Measurements from ENCODE around the gene N4BP2.

Gene N4BP2

DNA sequence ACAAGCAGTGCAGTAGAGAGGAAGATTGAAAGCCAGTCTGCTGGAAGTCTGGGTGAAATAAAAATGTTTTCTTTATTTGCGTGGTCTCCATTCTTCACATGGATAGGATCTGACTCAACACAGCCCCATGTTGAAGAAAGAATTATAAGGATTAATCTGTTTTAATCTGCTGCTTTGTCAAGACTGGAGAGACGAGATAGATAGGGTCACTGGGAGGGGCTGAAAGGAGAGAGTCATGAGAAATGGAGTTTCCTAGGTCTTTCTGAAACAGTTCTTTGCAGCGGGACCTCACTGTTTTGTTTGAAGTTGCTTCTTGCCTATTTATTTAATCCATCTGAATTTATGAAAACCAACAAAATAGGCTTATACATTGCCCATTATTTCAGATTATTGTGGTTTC lies 107.8 kb downstream of the N4BP2 start:
- no peak for DNase-seq

DNA sequence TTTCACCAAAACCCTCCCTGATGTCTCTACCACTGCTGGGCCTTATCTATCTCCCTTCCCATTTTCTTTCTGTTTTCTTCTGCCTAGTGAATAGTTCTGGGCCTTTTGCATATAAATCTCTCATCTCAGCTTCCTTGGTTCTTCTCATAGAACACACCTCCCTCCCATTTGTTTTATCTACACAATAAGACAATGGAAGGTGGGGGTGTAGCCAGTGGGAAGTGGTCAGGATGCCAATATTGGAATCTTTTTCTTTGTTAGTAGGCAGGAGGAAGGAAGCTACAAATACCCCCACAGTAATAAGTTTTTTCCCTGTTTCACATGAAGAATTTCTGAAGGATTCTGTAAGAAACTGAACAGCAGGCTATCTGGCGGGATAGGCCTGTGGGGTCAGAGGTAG lies 109.3 kb downstream of the N4BP2 start:
- no peak for DNase-seq

DNA sequence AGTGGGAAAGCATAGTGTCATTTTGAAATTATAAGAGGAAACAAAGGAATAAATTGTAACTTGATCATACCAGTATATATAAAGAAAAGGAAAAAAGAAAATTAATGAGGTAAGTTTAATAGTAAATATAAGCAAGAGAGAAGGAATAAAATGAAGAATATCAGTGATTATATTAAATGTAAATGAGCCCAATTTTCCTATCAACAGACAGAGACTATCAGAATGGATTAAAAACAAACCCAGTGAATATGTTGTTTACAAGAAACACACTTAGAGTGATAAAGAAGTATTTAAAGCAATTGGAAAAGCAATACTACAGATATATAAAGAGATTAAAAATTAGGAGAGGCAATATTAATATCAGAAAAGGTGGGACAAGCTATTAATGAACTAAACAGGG lies 111.4 kb downstream of the N4BP2 start:
- DNase-seq, result no peak

DNA sequence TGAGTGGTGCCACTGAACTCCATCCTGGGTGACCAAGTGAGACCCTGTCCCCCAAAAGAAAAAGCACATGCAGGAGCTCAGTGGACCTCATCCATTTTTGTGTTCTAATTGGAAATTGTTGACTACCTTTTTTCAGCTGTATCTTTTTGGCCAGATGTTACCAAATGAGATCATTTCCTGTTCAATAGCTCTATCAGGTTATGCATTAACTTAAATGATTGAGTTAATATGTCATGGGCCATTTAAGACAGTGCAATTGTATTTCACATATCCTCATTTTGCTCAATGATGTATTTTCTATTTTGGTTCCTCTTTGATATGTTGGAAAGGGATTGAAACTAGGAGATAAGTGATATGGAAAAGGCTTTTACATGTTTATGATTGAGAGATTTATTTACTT lies 113.9 kb downstream of the N4BP2 start:
- DNase-seq, result no peak

DNA sequence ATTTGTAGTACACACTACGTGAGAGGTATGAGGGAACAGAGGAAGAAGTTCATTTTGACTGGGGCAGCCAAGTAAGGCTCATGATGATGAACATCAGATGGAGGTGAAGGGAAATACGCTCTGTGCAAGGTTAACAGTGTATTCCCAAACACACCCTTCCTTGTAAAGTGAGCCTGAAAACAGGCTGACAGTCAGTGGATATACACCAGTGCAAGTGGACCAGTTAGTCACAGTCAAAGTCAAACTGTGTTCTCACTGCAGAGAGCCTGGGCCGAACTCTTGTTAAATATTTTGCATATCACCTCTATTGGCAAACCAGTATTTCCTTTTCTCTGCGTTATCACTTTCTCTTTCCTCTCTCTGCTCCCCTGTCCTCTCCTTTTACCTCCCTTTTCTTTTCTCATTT lies 116.8 kb downstream of the N4BP2 start:
- no peak for DNase-seq

DNA sequence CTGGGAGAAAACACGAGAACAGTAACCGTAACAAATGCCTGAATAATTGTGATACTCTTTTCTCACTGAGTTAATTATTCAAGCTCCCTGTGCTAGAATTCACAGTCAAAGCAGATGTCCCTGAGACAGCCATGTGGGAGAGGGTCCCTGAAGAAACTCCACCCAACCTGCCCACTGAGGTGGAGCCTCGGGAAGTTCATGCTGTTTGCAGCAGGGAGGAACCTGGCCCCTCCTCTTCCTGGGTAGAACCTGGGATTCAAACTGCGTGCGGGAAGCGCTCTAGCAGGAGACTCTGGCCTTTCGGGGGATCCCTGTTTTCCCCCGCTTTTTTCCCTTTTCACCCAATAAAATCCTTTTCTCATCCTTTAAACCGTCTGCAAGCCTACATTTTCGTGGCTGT lies 120.0 kb downstream of the N4BP2 start:
- no peak for DNase-seq

DNA sequence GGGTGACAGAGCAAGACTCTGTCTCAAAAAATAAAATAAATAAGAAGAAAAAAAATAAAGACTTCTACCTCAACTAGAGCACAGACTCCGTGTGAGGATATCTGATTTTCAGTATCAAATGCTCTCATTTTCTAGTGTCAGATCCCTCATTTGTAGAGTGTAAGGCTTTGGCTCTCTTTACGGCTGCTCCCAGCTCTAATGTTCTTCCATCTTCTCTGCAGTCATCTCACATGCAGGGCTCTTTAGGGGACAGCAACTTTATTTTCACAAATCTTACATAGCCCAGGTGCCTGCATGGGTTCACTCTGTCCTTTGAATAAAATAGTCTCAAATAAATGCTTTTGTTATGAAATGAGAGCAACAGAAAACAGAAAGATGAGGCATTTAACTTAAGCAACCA lies 120.9 kb downstream of the N4BP2 start:
- no peak for DNase-seq

DNA sequence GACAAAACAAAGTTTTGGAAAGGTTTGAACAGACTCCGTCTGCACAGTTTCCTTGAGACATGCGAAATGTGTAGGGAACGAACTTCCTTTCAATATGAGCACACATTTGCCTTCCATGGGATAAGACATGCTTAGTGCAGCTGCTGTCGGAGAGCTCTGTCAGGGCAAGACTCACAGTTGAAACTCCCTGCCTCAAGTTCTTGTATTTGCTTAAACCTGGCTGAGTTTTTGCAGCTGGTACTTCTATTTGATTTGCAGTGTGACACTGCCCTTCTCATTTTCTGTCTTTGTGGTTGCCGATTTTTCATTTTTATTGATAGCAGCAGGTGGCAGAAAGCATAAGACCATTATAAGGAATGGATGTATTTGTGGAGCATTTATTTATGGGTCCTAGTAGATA lies 122.0 kb downstream of the N4BP2 start:
- DNase-seq, result no peak

DNA sequence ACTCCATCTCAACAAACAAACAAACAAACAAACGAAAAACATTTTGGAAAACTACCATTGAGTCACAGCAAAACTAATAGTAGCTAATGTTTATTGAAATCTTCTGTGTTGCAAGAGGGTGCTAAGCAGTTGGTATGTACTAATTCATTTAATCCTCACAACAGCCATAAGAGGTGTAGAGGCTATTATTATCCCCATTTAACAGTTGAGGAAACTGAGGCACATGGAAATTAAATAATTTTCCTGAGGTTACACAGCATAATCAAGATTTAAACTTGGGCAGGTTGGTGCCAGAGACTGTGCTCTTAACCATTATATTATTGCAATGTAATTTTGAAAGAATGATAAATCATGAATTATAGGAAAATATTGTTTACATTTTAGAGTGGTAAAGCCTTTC lies 122.7 kb downstream of the N4BP2 start:
- DNase-seq, result no peak

DNA sequence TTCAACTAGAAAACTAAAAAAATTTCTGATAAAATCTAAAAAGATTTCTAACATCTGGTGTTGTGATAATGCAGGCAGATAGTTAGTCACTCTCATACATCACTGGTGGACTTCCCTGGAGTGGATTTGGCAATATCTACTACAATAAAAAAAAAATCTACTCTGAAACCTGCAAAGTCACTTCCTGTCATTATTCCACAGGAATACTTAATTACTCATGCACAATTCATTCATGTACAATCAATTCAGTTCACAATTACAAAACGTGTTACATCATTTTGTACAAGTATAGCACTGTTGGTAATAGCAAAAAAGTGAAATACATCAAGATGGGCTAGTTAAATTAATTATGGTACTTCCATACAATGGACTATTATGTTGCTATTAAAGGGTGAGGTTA lies 123.7 kb downstream of the N4BP2 start:
- DNase-seq, result no peak

DNA sequence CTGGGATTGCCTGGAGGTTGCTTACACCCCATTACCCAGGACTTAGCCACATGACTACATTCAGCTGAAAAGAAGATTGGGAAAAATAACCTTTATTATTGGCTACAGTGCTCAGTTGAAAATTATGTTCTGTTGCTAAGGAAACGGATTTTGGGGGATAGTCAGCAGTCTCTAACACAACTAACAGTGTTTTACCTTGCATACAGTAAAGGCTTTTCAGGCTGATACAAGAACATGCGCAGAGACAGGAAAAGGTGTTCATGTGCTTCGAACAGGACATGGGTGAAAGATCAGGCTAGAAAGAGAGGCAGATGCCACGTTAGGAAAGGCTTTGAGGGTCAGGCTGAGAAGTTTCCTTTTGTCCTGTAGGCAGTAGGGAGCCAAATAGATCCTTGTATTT lies 125.4 kb downstream of the N4BP2 start:
- no peak for DNase-seq

DNA sequence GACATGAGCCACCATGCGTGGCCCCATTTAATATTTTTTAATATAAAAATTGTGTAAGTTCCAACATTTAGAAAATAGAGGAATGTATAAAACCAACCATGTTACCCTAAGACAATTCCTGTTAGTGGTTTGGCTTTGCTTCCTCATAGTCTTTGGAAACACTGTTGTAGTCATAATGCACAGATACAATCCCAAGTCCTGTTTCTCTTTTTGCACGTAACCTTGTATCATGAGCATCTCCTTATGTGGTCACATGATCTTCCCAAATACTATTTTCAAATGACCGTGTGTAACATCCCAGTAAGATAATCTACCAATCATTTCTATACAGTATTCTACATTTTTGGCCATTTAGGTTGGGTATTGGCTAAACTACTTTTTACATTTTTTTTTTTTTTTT lies 126.3 kb downstream of the N4BP2 start:
- DNase-seq, result no peak

DNA sequence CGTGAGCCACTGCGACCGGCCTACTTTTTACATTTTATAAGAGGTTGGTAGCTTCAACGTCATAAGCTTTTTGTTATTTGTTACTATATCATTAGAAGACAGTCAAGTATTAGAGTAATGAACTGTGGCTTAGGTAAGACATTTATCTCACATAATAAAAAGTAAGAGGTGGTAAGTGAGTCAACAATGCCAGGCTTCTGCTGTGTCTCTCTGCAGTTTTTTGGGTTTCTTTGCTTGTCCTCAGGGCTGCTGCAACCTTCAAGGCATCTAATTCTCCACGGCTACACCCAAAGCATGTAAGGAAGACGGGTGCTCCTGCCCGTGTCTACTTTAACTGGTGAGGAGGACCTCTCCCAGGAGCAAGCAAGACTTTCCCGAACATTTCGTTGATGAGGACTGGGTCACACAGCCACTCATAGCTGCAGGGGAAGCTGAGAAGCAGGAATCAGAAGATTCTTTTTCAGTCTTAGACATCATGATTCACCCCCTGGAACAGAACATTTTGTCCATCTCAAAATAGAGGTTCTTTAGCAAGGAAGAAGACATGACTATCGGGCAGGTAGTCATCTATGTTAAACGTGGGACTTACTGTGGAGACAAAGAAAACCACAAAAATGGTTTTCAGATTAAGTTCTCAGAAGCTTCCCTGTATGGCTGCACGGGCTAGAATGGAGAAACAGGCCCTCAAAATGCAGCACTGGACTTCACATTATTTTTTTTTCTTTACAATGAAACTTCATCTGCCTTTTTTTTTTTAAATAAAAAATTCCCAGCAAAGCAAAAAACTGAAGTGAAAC lies 127.2 kb downstream of the N4BP2 start:
- no peak for DNase-seq

DNA sequence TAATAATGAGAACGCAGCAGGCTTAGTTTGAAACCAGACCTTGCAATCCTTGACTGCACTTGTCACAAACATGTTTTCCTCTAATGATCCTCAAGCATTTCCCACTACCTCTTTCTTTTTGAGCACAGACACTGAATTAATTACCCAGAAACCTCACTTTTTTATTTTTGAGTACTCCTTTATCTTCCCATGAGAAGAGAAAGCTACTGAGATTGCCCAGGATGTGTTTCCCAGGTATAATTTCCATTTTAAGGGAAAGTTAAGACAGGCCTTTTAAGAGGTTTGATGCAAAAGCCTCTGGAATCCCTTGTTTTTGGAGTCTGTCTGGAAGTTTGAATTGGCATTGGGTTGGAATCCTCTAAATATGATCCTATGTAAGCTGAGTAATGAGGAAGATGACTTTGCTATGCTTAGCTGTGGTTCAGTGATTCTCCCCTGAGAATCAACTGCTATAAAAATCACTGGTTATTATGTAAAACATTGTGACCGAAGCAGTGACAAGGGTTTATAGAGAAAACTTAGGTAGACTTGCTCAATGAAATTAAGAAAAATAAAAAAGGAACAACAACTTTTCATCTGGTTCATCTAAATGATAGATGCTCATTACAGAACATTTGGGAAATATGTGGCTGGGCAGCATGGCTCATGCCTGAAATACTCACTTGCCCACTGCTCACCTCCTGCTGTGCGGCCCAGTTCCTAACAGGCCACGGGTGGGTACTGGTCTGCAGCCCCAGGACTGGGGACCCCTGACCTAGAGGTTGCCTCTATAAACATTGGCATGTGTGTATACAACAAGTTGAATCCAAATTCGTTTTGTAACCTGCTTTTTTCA lies 129.4 kb downstream of the N4BP2 start:
- DNase-seq, result no peak

DNA sequence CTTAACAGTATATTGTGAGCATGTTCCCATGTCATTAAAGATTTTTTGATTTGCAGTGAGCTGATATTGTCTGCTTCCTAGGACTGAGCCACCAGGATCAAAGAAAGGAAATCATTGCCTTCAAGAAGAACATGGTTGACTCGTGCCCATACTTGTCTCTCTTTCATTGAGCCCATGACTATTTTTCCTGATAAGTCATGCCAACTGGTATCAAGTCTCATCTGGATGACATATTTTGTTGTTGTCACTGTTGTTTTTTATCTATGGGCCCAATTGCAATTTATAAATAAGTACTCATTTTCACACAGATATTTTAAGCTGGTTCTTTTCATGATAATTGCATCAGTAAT lies 130.0 kb downstream of the N4BP2 start:
- no peak for DNase-seq

DNA sequence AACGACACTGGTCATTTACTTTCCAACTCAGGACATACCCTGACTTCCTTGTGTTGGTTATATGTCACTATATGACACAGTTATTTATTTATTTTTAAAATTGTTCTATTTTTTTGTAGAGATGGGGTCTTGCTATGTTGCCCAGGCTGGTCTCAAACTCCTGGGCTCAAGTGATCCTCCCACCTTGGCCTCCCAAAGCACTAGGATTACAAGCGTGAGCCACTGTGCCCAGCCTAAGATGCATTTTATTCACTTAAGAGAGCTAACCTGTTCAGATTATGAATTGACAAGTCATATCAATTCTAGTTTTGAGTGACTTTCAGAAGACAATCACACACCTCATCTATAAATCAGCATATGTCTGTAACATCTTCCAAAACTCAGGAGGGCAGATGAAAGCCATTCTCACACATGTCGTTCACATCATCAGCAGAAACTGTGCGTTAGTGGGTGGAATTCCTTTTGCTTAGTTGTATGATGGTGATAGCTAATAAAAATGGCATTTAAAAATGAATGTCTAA lies 130.8 kb downstream of the N4BP2 start:
- DNase-seq, result no peak

DNA sequence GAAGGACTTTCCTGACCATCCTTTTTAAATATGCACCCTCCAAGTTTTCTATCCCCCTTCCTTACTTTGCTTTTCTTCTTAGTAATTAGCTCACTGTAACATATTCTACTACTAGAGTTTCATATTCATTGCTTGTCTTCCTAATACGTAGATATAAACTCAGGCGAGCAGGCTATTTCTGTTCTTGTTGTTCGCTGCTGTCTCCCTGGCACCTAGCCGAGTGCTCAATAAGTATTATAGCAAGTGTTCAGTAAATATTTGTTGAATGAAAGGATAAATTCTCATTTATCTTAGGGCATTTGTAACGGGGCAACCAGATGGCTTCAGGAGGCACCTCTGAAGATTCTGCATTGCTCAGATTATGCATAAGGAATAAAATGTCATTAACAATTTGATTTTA lies 133.4 kb downstream of the N4BP2 start:
- DNase-seq, result no peak

DNA sequence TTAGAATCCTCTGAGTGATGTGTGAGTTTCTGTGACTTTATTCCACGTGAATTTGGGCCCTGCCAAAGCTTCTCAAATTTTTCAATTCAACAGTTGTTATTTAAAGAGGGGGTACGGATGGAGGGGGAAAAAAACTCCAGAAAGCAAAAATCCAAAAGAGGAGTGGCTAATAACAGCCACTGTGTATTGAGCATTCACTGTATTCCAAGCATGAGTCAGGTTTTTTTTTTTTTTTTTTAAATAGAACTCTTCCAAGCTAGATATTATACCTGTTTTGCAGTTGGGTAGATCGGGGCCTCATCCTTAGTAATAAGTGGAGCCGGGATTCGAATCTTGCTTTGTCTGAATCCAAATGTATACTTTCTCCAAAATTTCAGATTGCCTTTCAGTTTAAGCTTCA lies 133.8 kb downstream of the N4BP2 start:
- DNase-seq, result no peak

DNA sequence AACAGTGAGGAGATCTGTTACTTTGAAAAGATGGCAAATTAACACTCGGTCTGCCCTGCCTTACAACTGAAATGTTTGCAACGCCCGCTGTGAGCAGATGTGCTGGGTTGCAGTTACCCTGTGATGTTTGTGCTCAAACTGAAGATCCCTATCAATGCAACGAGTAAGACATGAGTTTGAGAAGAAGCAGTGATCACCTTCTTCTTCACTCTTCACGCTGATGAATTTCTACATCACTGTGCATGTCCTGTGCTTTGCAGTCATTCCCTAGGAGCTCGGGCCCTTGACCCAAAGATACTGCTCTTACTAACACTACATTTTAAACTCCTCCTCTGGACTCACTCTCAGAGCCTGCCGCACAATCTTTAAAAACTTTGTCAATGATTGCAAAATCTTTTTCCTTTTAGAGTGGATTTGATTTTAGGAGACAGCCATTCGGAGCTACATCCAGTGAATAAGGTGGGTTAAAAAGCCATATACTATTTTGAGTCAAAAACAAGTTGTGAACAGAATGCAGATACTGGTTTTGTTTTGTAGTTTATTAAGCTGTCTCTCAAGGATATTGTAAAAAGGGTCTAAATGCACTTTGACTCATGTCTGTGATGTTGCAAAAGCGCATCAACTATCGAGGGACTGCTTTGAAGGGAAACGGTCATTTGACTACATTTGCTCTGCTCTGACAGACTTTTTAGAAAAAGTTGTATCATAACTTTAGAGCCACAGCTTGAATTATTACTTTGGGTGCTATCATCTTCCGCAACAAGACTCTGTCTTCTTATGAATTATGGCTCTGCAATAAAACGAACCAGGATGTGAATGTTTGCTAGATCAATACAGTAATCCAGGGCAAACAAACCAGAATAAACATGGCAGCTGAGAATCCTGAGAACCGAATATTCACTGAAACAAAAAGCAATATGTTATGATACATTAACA lies 134.5 kb downstream of the N4BP2 start:
- DNase-seq, result no peak

DNA sequence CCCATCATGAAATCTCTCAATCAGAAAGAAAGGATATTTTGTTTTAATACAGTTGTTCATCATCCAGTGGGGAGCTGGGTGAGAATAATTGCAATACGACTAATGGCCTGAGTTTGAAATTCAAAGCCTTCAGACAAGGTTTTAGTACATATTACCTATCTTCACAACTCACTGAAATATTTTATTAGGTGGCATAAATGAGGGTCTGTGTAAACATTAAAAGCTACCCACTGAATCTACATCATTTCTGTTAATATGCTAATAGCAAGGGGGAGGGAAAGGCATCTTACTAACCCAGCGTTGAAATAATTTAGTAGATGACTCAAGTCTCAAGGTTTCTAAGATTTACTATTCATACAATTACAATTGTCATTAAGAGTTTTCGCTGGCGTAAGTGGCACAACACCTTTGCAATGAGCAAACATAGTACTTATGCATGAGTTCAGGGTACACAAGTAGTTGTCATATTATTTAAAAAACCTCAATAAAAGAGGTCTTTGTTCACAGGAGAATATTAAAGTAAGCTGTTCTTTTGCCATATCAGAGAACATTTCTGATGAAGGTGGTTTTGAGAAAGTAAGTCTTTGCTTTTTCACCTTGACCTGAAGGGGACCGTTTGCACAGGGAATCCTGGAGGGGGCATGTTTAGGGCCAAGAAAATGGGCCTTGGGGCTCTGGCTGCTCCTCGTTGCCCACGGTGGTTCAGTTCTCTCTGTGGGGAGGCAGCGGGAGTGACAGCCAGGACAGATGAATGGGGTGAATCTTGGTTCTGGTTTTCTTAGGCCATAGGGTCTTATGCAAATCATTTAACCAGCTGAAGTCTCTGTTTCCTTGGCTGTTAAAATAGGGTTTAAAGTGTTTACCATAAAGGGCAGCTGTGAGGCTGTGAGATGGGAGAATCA lies 135.7 kb downstream of the N4BP2 start:
- DNase-seq, result no peak

DNA sequence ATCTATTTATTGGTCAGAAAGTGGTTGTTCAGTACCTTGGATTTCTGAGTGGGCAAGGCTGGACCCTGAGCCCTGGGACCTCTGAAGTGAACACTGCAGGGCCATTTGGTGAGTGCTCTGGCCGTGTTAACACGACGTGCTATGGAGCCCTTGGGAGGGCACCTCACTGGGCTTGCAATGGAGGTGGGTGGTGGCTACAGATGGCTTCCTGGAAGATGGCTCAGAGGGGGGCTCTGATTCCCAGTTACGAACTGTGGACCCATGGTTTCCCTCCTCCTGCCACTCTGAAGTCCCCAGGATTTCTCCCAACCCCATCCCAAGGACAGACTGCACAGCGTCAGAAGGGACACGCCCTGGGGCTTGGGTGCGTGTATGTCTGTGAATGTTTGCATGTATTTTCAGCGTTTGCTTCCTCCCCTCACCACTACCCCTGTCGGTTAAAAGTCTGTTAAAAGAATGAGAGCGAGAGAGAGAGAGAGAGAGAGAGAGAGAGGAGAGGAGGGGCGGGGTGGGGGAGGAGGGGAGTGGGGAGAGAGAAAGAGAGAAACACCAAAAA lies 136.4 kb downstream of the N4BP2 start:
- no peak for DNase-seq

DNA sequence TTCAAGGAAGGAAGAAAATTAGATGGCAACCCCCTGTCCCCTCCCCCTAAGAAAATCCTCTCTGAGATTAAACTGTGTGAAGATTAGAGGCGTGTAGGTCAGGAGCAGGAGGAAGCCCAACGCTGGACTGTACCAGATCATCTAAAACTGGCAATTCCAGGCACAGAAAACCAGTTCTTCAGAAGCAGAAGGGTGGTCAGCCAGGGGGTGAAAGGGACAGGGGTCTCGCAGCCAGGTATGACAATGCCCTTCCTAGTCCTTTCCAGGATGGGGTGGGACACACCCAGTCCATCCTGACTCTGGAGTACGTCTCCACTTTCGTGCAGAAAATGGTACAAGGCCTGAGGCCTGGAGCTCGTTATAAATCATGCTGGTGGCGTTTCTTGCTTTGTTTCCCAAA lies 136.9 kb downstream of the N4BP2 start:
- DNase-seq, result no peak
